Pancreas (tissue), 10 donors: ENCODE data around the gene CIBAR2. TPM values are rescaled to one million over a fixed set of nuclear protein-coding genes. Genes with fewer than 3 reads are reported as not detected.

Experiments
- ATAC-seq, 4 donors: fragments of 200-7000 bp; cut with Tn5 transposase; one replicate each; pipeline versions ENCODE4 v1.8.0 to v1.9.1; 2020; ENCODE audit warnings: mild to moderate bottlenecking in 4 of 4, moderate library complexity in 4 of 4
- DNase-seq, 6 donors: peaks; one replicate each; pipeline ENCODE4 v3.0.0-alpha.2; 2020
- FAIRE-seq: peaks from 2 replicates; lab custom pipeline; 2012; peaks lifted over from hg19 to GRCh38; lab: Jason Lieb, UNC
- H3K27ac ChIP-seq, 4 donors: fragments of 200-600 bp; sonication (generic); 1 replicate in 3 of 4; 2 replicates in 1 of 4; pipeline versions ENCODE4 v1.5.0 to v1.8.0; 2020
- H3K27me3 ChIP-seq, 4 donors: fragments of 200-600 bp; one replicate each; pipeline ENCODE4 v1.8.0; 2021
- H3K36me3 ChIP-seq, 3 donors: fragments of 200-600 bp; sonication (generic) in 1 of 3; one replicate each; pipeline versions ENCODE4 v1.5.0 to v1.8.0; 2020 to 2021
- H3K4me1 ChIP-seq, 3 donors: fragments of 200-600 bp; one replicate each; pipeline ENCODE4 v1.8.0; 2021
- H3K4me3 ChIP-seq, 4 donors: fragments of 200-600 bp; sonication (generic) in 2 of 4; one replicate each; pipeline versions ENCODE4 v1.5.0 to v1.8.0; 2020 to 2021
- H3K9me3 ChIP-seq, 4 donors: fragments of 200-600 bp; one replicate each; pipeline ENCODE4 v1.8.0; 2021
- WGBS, 2 donors: extraction: QIAGEN DNeasy Blood & Tissue Kit; methylation state at CpG; one replicate each; pipeline ENCODE4 v1.1.7; 2013; 5-methylcytosine and 5-hydroxymethylcytosine counted together
- intact Hi-C, 3 donors: fragments of 100-400 bp; cut with DNase I; formaldehyde crosslinking; loops; one replicate each; pipeline versions ENCODE4 v1.11.1 to v1.14.2; 2022
- polyA plus RNA-seq, 2 donors: library from polyadenylated mRNA; stranded (reverse); fragments of 200-250 nt; gene quantifications; one replicate each; pipeline ENCODE4 v1.2.3, GENCODE V29; 2013
- total RNA-seq, 6 donors: library from RNA; stranded (reverse); fragmentation: NEBNext Ultra II Directional in 4 of 6; extraction: Animal tissue kit (Norgen Biotek cat#: 25700) in 4 of 6; gene quantifications; one replicate each; pipeline versions ENCODE4 v1.2.1 to v1.2.4, GENCODE V29; 2021 to 2023
- TF ChIP-seq, protein P1 (sequence below), 4 donors: fragments of 200-600 bp; sonication (generic) in 3 of 4; IDR thresholded peaks; one replicate each; pipeline versions ENCODE4 v1.5.0 to v1.8.0; 2021; ENCODE audit warnings: antibody characterized with exemption in 4 of 4
- donor health status: healthy with polysubstance abuse.
- donor health status: DM: no; HTN: no; CAD: no; lungs with moderate emphysema.
- donor health status: DM: no; HTN: no; CAD: no.
- donor health status: control.
- donor health status: control.
- donor health status: Bipolar disorder and iron deficiency.
- donor health status: DM: yes; HTN: yes; CAD: no.
- donor health status: DM: no; HTN: no; CAD: no.
- donor health status: DM: no; HTN: no; CAD: no.
- donor health status: DM: yes; HTN: yes; CAD: no.

Gene CIBAR2
- total and polyA plus RNA-seq, 8 donors = 0.05 TPM; not detected in 7

DNA sequence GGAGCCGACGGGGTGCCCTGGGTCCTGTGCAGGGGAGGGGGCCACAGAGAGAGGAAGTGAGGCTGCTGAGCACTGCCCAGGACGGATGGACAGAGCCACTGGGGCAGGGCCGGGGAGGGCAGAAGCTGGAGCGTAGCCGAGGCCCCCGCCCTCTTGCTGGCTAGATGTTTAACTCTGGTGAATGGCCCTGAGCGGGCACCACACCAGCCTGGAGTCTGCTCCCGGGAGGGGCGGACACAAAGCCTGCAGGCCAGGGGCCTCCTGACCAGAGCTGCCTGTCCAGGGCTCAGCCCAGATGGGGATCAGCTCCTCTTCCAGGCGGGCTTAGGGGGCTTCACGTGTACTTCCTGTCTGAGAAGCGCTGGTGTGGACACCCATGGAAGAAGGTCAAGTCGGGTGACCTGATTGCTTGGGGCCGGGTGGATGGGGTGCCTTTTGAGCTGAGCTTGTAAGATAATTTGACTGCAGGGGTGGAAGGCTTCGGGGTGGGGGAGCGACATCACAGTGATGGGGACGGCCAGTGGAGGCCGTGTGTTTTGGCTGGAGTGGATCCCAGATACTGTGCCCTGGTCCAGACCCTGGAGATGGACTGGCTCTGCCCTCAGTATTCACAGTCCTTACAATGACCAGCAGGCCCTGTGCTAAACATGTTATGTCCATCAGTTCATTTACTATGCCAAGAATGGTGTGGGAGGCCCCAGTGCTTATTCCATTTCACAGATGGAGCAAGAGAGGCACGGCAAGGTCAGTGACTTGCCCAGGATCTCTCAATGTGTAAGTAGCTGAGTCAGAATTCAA lies 33.7 kb upstream of the CIBAR2 start:
- Histone ChIP-seq H3K4me1 (peaks cover 0 to 5% (median 0%) of the 10 kb centered on the region in 3 donors), H3K9me3 (no peaks in the 10 kb centered on the region), H3K36me3 (no peaks in the 10 kb centered on the region), H3K27me3 (no peaks in the 10 kb centered on the region), H3K27ac (no peak overlapping the region), H3K4me3 (no peak overlapping the region)
- ATAC-seq (no peak), FAIRE-seq (no peak), DNase-seq (no peak)
- intact Hi-C loops = no loop called here
- TF ChIP-seq, protein P1, sequence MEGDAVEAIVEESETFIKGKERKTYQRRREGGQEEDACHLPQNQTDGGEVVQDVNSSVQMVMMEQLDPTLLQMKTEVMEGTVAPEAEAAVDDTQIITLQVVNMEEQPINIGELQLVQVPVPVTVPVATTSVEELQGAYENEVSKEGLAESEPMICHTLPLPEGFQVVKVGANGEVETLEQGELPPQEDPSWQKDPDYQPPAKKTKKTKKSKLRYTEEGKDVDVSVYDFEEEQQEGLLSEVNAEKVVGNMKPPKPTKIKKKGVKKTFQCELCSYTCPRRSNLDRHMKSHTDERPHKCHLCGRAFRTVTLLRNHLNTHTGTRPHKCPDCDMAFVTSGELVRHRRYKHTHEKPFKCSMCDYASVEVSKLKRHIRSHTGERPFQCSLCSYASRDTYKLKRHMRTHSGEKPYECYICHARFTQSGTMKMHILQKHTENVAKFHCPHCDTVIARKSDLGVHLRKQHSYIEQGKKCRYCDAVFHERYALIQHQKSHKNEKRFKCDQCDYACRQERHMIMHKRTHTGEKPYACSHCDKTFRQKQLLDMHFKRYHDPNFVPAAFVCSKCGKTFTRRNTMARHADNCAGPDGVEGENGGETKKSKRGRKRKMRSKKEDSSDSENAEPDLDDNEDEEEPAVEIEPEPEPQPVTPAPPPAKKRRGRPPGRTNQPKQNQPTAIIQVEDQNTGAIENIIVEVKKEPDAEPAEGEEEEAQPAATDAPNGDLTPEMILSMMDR (IDR thresholded peaks at IDR 0.05) = no peak
- 78 to 88% methylated on average over 20 of the region's 20 CpGs for WGBS, 2 donors

- Histone ChIP-seq H3K4me1 (peaks cover 0 to 5% (median 0%) of the 10 kb centered on the region in 3 donors), H3K4me3 (no peak overlapping the region), H3K9me3 (no peaks in the 10 kb centered on the region), H3K27ac (no peak overlapping the region), H3K36me3 (no peaks in the 10 kb centered on the region), H3K27me3 (no peaks in the 10 kb centered on the region)
- no peak for DNase-seq
- TF ChIP-seq, protein P1 (IDR thresholded peaks at IDR 0.05) = no peak
- intact Hi-C loops = no loop called here
- 95% methylated on average over 10 of the region's 10 CpGs for WGBS, 2 donors
- no peak for ATAC-seq
- FAIRE-seq = no peak
Observed at GRCh38 chr16:85145188-85145587, 32.9 kb upstream of the CIBAR2 start.

- H3K36me3 ChIP-seq = no peaks in the 10 kb centered on the region
- TF ChIP-seq, protein P1 (IDR thresholded peaks at IDR 0.05) = no peak
- ATAC-seq (no peak), DNase-seq (no peak), FAIRE-seq (no peak)
- no peak overlapping the region for H3K4me3 ChIP-seq
- WGBS, 2 donors = 88 to 92% methylated on average over 25 to 26 of the region's 26 CpGs
- peaks cover 0 to under 1% (median 0%) of the 10 kb centered on the region in 3 donors for H3K4me1 ChIP-seq
- H3K27me3 ChIP-seq = no peaks in the 10 kb centered on the region
- H3K27ac ChIP-seq = no peak overlapping the region
- no peaks in the 10 kb centered on the region for H3K9me3 ChIP-seq
- intact Hi-C loops = no loop called here
Observed at GRCh38 chr16:85144026-85144915, 32.0 kb upstream of the CIBAR2 start.

GRCh38 chr16:85142771-85143211 lies 30.5 kb upstream of the CIBAR2 start:
- peaks cover 0 to 2% (median 0%) of the 10 kb centered on the region in 3 donors for H3K4me1 ChIP-seq
- no peak for FAIRE-seq
- peak in 1 of 6 donors; percentile 41 for DNase-seq
- no peaks in the 10 kb centered on the region for H3K9me3 ChIP-seq
- no peak overlapping the region for H3K27ac ChIP-seq
- 79 to 86% methylated on average over 19 of the region's 19 CpGs for WGBS, 2 donors
- no peak overlapping the region for H3K4me3 ChIP-seq
- H3K36me3 ChIP-seq = no peaks in the 10 kb centered on the region
- ATAC-seq = no peak
- intact Hi-C loops = no loop called here
- TF ChIP-seq, protein P1 (IDR thresholded peaks at IDR 0.05) = no peak
- H3K27me3 ChIP-seq = no peaks in the 10 kb centered on the region
